Stimulated activated CD4-positive, alpha-beta T cell treated with anti-CD3 and anti-CD28 coated beads, Interleukin-4, amount 100 ng/mL, for 24 hours (primary cell): ENCODE measurements around the gene ARFGAP3.
A peak's percentile ranks its signal among the peaks of the same experiment; 100 is the strongest.
"Not testable (repeated sequence)": the region's sequence is repeated elsewhere in the genome, so short reads cannot be mapped to it uniquely, and the experiment has no call there.

Experiments used
- DNase-seq: peaks from one replicate; pipeline ENCODE4 v3.0.0-alpha.2; 2020

ARFGAP3 gene

DNA sequence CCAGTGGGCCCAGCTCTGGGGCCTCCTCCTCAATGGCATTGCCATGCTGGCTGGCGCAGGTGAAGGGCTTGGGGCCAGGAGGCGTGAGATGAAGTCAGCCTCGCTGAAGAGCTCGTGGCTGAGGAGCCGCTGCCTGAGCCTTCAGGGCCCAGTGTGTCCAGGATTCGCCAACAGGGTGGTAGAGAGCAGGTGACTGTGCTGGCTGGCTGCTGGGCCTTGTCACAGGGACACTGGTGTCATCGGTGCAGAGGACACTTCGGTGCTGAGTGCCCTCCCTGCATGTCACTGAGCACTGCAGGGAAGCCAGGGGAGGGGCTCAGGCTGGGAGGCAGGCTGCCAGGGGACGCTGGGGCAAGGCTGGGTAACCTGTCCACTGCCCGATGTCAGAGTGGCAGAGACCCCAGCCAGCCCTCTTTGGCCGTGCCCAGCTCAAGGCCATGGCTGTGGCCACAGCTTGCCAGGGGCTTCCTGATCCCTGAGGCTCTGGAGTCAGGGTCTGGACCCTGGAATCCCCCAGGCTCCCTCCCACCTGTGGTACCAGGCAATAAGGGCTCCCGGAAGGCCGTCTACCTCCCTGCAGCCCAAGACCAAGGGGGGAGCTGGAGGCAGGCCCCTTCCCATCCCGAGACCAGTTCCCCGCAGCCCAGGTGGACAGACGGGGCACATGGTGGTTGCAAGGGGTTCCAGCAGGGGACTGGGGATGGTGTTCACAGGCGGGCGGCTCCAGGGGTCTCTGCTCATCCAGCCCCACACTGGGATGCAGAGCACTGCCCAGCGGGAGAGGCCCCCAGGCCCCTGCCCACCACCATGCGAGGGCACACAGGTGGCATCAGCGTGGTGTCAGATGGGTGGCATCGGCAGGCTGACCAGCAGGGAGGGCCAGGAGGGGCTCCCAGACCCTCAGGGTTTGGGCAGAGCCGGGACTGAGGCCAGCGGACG, 63.9 kb downstream of the ARFGAP3 start:
- no peak for DNase-seq

DNA sequence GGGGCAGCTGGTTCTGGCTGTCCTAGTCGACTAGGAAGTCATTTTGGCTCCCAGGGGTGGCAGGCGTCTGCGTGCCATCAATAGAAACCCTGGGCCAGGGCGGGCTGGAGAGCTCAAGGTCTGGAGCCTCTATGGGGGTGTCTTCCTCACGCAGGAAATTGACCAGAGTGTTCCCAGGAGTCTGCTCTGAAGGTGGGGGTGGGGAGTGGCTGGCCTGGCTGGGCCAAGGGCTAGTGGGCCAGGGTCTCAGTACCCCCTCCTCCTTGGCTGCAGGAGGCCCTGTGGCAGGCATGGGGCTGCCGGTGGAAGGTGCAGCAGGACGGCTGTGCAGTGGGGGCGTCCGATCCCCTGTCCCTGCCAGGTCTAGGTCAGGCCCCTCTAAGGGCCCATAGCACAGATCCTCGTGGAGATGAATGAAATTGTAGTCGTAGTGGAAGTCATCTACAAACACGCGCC, 64.6 kb downstream of the ARFGAP3 start:
- DNase-seq, result no peak

- no peak for DNase-seq
Observed at GRCh38 chr22:42791721-42792452, 65.2 kb downstream of the ARFGAP3 start.

GRCh38 chr22:42788466-42788865, 68.6 kb downstream of the ARFGAP3 start:
- no peak for DNase-seq

DNA sequence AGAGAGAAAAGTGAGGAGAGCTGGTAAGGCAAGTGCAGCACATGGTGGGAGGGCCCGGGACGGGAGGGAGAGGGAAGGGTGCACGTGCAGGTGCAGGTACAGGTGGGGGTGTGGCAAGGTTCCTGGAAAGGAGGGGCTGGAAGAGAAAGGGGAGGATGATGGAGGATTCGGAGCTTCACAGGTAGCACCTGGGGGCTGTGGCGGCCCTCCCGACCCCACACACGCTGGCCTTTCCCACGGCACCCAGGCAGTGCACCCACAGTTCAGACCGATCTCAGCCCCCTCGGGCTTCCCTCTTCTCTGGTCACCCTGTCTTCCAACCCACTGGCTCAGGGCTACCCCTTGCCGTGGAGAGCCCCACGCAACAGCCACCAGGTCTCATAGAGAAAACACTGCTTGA, 69.1 kb downstream of the ARFGAP3 start:
- DNase-seq, result no peak

DNA sequence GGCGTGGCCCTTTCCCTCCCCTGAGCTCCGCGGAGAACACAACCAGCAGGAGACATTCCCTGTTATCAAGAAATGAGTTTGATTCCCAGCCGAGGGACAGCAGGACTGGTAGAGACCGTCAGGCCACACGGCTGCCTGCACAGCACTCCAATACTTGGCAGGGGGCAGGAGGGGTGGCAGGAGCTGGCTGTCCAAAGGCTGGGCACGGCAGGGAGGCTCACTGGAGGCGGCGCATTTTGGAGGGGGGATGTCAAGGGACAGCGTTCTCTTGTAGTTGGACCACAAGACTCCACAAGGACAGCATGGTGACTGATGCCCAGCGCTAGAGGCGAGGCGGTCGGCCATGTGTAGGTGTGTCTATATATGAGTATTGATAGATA, 69.7 kb downstream of the ARFGAP3 start:
- DNase-seq, result no peak

DNA sequence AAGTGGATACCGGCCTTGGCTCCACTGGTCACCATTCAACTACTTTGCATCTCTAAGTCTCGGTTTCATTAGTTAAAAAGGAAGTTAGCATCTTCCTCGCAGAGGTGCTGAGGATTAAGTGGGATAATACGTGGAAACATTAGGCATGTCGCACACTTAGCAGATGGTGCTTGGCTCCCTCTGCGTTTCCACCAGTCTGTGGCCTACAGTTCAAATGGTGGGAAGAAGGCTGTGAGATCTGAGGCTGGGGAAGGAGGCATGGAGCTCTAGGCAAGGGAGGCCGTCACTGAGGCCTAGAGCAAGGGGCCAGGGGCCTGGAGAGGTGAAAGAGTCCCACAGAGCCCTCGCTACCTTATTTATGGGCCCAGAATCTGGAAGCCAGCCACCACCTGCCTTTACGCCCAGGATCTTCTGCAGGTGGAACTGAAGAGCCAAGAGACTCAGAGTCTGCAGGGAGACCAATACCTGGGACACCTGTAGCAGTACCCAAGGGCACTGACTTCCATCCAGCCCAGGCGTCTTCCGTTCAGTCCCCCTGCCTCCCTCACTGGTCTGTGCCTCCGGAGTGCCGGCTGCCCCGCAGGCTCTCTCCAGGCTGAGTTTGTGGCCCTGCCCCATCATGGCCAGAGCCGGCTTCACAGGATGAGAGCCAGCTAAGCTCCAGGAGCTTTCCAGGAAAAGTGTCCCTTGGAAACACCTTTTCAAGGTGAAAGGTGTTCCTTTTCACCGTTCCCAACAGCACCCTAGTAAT, 70.3 kb downstream of the ARFGAP3 start:
- no peak for DNase-seq

- no peak for DNase-seq
Observed at GRCh38 chr22:42785706-42786499, 71.2 kb downstream of the ARFGAP3 start.

DNA sequence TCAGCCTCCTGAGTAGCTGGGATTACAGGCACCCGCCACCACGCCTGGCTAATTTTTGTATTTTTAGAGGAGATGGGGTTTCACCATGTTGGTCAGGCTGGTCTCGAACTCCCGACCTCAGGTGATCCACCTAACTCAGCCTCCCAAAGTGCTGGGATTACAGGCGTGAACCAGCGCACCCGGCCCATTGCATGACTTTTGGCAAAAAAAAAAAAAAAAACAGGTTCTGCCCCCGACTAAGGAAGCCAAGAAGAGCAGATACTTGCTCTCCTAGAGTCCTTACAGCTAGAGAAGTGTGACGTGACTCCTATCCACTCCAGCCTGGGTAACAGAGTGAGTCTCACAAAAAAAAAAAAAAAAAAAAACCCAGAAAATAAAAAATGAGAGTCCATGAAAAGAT, 74.8 kb downstream of the ARFGAP3 start:
- DNase-seq, result not testable (repeated sequence)

- peak; percentile 63 for DNase-seq
Observed at GRCh38 chr22:42780070-42780540, 77.0 kb downstream of the ARFGAP3 start.

DNA sequence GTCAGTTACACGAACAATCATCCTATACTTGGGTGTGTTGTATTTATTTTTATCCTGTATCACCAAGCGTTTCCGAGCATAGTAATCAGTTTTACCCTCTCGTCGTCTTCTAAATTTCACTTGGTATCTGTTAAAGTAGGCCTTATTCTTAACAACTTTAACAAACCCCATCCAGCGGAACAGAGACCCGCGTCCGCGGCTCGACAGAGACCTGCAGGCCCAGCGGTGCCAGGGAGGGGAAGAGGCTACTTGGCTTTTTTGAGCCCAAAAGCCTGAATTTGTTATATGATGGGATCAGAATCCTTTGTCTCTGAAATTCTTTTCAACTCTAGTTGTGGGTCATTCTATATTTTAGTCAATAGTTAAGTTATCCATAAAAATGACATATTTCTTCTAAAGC, 79.9 kb downstream of the ARFGAP3 start:
- no peak for DNase-seq

DNA sequence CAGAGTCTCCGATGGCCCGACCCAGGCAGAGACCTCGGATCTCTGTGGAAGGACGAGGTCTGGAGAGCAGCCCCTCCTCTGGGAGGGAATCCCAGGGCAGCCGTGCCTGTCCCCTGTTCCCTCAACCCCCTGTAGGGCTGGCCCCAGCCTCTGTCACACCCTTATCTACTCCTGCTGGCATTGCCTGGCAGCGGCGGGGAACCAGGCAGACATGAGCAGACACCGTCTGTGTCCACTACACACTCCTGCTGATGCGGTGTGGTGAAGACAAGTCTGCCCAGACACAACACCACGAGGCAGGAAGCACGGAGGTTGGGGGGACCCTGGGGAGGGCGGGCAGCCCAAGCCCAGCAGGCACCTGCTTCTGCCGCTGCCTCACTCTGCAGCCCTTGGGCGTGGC, 83.9 kb downstream of the ARFGAP3 start:
- no peak for DNase-seq

GRCh38 chr22:42772647-42773046, 84.4 kb downstream of the ARFGAP3 start:
- no peak for DNase-seq

DNA sequence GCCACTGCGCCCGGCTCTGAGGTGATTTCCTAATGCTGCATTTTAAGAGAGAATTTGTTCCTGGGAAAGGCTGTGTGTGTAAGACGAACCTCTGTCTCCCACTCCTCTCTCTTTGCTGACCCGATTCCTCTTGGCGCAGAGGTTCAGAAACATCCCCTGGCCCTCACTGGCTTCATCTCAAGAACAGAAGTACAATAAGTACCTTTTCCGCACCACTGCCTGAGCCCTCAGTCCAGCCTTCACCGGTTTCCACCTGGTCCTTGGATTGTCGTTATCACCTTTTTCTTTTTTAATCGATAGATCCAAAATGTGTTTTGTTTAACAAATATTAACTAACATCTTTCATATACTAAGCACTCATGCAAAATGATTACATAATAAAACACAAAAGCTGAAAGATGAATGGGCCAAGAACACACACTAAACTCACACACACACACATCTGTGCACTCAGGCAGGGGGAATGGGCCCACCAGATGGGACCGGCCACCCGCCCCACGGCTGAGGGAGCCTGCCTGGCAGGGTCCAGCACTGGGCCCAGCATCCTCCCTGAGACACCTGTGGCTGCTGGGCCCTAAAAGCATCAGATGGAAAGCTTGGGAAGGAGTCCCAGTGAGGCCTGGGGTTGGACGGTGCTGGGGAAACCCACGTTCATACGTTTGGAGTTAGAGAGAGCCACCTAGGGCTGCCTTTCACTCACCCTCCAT, 86.0 kb downstream of the ARFGAP3 start:
- no peak for DNase-seq

- no peak for DNase-seq
Observed at GRCh38 chr22:42770448-42770726, 86.7 kb downstream of the ARFGAP3 start.

DNA sequence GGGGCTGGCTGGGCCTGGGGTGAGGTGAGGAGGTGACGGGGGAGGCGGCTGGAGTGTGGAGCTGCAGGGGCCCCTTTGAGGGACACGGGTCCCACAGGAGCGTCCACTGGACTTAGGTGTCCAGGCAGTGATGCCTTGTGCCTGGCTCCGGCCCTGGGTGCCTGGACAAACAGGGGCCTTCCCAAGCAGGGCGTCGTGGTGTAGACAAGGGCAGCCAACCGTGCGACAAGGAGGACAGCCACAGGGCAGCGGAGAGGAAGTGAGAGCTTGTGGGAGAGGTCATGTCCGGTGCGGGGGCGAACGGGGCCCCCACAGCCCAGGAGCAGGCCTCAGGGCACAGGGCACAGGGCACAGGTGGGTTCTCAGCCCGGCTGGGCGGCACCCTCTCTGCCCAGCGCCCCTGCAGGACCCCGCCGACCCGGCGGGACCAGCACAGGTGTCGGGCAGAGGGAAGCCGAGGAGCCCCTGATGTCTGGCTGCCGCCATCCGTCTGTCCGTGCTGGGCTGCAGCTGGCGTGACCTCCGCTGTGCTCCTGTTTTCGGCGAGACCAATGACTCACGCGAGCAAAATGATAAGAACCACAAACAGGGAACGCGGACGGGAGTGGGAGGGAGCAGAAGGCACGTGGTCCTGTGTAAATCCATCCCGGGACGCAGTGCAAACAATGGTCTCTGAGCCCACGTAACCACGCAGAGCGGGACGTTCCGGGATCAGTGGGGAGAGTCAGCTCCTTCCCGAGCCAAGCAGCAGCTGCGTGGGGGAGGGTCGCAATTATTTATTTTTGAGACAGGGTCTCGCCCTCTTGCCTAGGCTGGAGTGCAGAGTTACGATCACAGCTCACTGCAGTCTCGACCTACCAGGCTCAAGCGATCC, 87.3 kb downstream of the ARFGAP3 start:
- DNase-seq, result no peak

GRCh38 chr22:42769238-42769573, 87.9 kb downstream of the ARFGAP3 start:
- DNase-seq, result no peak

DNA sequence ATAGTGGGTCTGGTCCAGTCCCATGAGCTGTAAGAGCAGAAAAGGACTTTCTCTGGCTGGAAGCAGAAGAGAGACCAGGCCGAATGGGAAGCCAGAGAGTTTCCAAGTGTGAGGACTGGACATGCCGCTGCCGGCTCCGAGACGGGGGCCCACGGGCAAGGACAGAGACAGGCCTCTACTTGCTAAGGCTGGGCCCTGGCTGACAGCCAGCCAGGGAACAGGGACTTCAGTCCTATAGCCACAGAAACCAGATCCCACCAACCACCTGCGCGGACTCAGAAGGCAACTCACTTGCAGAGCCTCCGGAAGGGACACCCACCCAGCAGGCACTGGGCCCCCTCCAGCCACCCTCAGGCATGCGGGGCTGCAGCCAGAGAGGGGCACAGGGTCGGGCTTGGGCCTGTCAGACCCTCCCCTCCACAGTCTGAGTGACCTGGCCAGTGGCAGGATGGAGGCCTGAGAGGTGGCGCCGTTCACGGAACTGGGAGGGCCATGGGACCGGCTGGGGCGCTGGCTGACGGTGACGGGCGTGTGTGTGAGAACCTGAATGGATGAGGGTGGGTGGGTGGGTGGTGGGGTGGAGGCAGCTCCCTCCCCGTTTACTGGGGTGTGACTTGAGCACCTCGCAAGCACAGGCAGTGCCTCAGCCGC, 88.6 kb downstream of the ARFGAP3 start:
- DNase-seq, result no peak

DNA sequence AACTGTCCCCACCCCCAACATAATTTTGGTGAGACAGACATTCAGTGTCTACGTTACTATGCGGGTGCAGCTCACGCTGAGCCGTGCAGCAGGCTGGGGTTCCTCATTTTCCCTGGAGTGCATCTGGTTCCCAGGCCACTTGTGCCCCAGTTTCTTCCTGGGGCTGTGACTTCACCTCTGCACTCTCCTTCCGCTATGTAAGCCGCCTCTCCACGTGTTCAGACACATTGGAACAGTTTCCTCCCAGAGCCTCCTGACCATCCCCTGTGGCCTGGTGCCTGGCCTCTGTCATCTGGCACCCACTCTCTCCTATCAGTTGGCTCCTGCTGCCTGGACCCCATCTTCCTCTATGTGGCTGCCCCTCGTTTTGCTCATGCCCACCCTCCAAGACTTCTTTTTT, 90.2 kb downstream of the ARFGAP3 start:
- DNase-seq, result no peak

GRCh38 chr22:42764895-42765363, 92.1 kb downstream of the ARFGAP3 start:
- DNase-seq, result no peak
